NCI-H1092 treated with DMSO at 0.1 percent for 48 hours (cell line): ENCODE measurements around the gene OR2T33.
A peak's percentile ranks its signal among the peaks of the same experiment; 100 is the strongest.
"Not testable (repeated sequence)": the region's sequence is repeated elsewhere in the genome, so short reads cannot be mapped to it uniquely, and the experiment has no call there.

Experiments
- DNase-seq: peaks from one replicate; lab custom pipeline; 2025; lab: John Stamatoyannopoulos, UW

Gene OR2T33

GRCh38 chr1:248277876-248278275 is at the start of gene OR2T33:
Gene OR2T33, minus strand, starts transcription at chr1:248277976. Its CDS starts 4,162 bp downstream, at chr1:248273814.
- no peak for DNase-seq

GRCh38 chr1:248324468-248324867 is 46.7 kb upstream of the OR2T33 start, which contains the start of gene OR2M7:
Gene OR2M7, minus strand, starts transcription at chr1:248324568. Its CDS starts 0 bp downstream, at chr1:248324568.
- no peak for DNase-seq

GRCh38 chr1:248316796-248317195 is 39.0 kb upstream of the OR2T33 start:
- DNase-seq = no peak

GRCh38 chr1:248306740-248307139 is 29.0 kb upstream of the OR2T33 start:
- DNase-seq = not testable (repeated sequence)

- DNase-seq = no peak
Measured at GRCh38 chr1:248306103-248306502, 28.3 kb upstream of the OR2T33 start.

- not testable (repeated sequence) for DNase-seq
Measured at GRCh38 chr1:248305672-248306071, 27.9 kb upstream of the OR2T33 start.

GRCh38 chr1:248303324-248303723 is 25.5 kb upstream of the OR2T33 start, which contains the start of gene OR2T12:
Gene OR2T12, minus strand, starts transcription at chr1:248303424. Its CDS starts 7,846 bp downstream, at chr1:248295578.
- DNase-seq = no peak

- DNase-seq = no peak
Measured at GRCh38 chr1:248288391-248288790, 10.6 kb upstream of the OR2T33 start.

- DNase-seq = not testable (repeated sequence)
Measured at GRCh38 chr1:248273225-248273624, 4.6 kb downstream of the OR2T33 start.

GRCh38 chr1:248268178-248268577 is 9.6 kb downstream of the OR2T33 start:
- DNase-seq = no peak

GRCh38 chr1:248259309-248259708 is 18.5 kb downstream of the OR2T33 start:
- DNase-seq = not testable (repeated sequence)

- peak; percentile 11 for DNase-seq
Measured at GRCh38 chr1:248243204-248243603, 34.6 kb downstream of the OR2T33 start.

- DNase-seq = no peak
Measured at GRCh38 chr1:248239478-248239877, 38.3 kb downstream of the OR2T33 start.

GRCh38 chr1:248231117-248231516 is 46.7 kb downstream of the OR2T33 start, which contains the start of gene OR2M4:
Gene OR2M4, plus strand, starts transcription at chr1:248231417. Its CDS starts 7,512 bp downstream, at chr1:248238929.
- no peak for DNase-seq

- no peak for DNase-seq
Measured at GRCh38 chr1:248229360-248229908, 48.3 kb downstream of the OR2T33 start.

GRCh38 chr1:248225537-248225936 is 52.2 kb downstream of the OR2T33 start:
- DNase-seq = no peak
